Urinary bladder (tissue), 4 donors: Measurements from ENCODE around the gene ATXN2. TPM values are rescaled to one million over a fixed set of nuclear protein-coding genes. Genes with fewer than 3 reads are reported as not detected.
A peak's percentile ranks its signal among the peaks of the same experiment; 100 is the strongest.

Experiments
- DNase-seq: peaks from one replicate; pipeline ENCODE4 v3.0.0-alpha.2; 2015; ENCODE audit errors: extremely low spot score
- H3K27ac ChIP-seq: one replicate; pipeline ENCODE4 v1.5.1; 2013; ENCODE audit warnings: low read depth, mild to moderate bottlenecking, moderate library complexity
- H3K36me3 ChIP-seq: one replicate; pipeline ENCODE4 v1.6.1; 2013; ENCODE audit warnings: mild to moderate bottlenecking, moderate library complexity; ENCODE audit not compliant: insufficient read depth
- H3K4me1 ChIP-seq: one replicate; pipeline ENCODE4 v1.6.1; 2013; ENCODE audit warnings: mild to moderate bottlenecking, moderate library complexity; ENCODE audit not compliant: insufficient read depth
- H3K4me3 ChIP-seq: one replicate; pipeline ENCODE4 v1.5.1; 2013; ENCODE audit warnings: low read depth, low read length
- WGBS: extraction: QIAGEN DNeasy Blood & Tissue Kit; methylation state at CpG from one replicate; pipeline ENCODE4 v1.1.7; 2013; 5-methylcytosine and 5-hydroxymethylcytosine counted together
- polyA plus RNA-seq: library from polyadenylated mRNA; stranded (reverse); fragments of 200-250 nt; gene quantifications from one replicate; pipeline ENCODE4 v1.2.3, GENCODE V29; 2013
- total RNA-seq: library from RNA; depleted of rRNA; stranded (reverse); fragments of >200 nt; gene quantifications from one replicate; pipeline ENCODE4 v1.2.3, GENCODE V29; 2014
- donor health status: healthy with polysubstance abuse.
- donor health status: healthy.

The ATXN2 gene
- total and polyA plus RNA-seq, 2 donors: 29.9 to 75.9 TPM

DNA sequence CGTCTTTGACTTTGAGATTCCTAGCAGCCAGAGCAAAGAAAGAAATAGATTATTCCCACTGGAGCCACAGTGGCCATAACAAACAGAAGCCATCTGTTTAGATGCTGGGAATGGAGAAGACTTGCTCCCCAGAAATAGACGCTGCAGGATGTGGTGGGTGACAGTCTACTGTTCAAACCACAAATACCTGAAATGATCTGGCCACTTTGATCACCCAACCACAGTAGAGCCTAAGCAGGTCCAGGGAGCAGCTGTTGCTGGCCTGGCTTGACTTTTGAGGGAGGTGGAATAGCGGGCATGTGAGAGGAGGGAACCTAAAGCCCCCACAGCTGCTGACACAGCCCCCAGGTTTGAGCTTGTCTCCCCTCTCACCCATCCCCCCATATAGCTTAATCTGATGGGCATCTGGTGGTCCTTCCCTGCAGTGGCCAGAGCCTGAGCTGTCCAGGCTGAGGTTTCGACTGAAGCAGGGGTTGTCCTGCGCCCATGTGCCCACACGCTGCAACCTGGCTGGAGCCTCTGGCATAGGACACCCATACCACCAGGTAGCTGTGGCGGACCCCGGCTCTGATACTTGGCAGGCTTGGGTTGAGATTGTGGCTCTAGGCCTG is 154.7 kb downstream of the ATXN2 start:
- no peak for DNase-seq
- Histone ChIP-seq H3K4me1 (no peaks in the 10 kb centered on the region), H3K36me3 (peaks cover 1% of the 10 kb centered on the region), H3K4me3 (no peak overlapping the region), H3K27ac (peak overlapping the region; percentile 27)
- 87% methylated on average over 8 of the region's 8 CpGs for WGBS

DNA sequence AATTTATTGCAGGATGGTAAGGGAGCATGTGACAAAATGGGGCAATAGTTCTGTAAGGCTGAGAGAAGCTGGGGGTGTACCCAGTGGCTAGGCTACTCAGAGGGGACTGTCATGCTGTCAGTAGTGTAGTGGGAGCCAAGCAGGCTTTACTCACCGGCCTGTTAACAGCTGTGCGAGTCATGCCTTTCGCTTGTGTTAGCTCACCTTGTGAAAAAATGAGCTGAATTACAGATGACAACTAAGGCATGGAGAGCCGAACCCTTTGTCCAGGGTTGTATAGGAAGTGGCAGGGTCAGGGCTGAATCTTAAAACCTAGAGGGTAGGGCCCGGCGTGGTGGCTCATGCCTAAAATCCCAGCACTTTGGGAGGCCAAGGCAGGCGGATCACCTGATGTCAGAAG is 155.5 kb downstream of the ATXN2 start:
- 84% methylated on average over 7 of the region's 7 CpGs for WGBS
- Histone ChIP-seq H3K4me1 (no peaks in the 10 kb centered on the region), H3K27ac (no peak overlapping the region), H3K4me3 (no peak overlapping the region), H3K36me3 (peaks cover 1% of the 10 kb centered on the region)
- DNase-seq: no peak

DNA sequence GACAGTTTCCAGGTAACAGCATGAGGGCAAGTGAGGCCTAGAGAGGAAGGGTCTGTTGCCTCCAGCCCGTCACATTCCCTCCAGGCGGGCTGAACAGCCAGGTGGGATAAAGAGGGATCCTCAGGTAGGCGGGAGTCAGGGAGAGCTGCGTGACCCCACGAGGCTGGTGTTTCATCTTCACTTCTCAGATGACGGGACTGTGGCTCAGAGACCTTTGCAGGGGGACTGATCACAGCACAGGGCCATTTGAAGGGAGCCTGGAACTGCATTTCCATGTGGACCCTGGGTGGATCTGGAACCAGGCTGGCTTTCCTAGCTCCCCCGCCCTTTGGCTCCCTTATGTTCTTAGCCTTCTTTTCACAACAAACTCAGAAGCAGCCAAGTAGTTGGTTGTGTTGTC is 156.0 kb downstream of the ATXN2 start:
- Histone ChIP-seq H3K36me3 (peaks cover 1% of the 10 kb centered on the region), H3K27ac (no peak overlapping the region), H3K4me3 (no peak overlapping the region), H3K4me1 (no peaks in the 10 kb centered on the region)
- WGBS: 89% methylated on average over 7 of the region's 7 CpGs
- DNase-seq: no peak

DNA sequence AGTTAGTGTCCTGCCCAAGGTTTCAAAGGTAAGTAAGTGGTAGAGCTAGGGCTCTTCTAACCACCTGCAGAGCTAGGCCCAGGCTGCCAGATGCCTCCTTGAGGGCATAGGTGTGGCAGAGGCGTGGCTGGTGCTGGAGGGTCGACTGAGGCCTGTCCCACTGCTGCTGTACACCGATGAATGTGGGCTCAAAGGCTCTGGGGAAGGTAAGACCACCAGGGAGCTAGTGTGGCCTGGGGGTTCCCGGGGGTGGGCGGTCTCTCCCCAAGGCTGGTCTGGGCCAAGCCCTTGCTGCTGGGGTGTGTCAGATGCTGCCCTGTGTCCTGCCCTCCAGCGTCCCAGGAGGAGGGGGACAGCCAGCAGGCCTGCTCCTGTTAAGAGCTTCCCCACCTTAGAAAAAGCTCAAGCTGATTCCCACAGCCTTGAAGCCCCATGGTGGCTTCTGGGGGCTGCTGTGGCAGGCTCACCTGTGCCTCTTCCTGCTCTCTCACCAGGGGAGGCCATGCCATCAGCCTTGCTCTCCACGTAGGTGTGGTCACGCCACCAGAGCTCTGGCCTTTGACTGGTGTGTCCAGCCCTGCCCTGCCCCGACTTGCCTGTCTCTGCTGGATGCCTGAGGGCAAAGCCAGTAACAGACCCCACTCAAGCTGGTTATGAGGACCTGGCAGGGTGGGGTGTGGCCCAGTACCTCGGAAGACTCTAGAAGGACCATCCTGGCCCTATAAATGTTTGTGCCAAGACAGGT is 156.6 kb downstream of the ATXN2 start:
- no peak for DNase-seq
- no peak overlapping the region for H3K4me3 ChIP-seq
- H3K4me1 ChIP-seq: no peaks in the 10 kb centered on the region
- peaks cover 1% of the 10 kb centered on the region for H3K36me3 ChIP-seq
- H3K27ac ChIP-seq: no peak overlapping the region
- 81% methylated on average over 10 of the region's 10 CpGs for WGBS

DNA sequence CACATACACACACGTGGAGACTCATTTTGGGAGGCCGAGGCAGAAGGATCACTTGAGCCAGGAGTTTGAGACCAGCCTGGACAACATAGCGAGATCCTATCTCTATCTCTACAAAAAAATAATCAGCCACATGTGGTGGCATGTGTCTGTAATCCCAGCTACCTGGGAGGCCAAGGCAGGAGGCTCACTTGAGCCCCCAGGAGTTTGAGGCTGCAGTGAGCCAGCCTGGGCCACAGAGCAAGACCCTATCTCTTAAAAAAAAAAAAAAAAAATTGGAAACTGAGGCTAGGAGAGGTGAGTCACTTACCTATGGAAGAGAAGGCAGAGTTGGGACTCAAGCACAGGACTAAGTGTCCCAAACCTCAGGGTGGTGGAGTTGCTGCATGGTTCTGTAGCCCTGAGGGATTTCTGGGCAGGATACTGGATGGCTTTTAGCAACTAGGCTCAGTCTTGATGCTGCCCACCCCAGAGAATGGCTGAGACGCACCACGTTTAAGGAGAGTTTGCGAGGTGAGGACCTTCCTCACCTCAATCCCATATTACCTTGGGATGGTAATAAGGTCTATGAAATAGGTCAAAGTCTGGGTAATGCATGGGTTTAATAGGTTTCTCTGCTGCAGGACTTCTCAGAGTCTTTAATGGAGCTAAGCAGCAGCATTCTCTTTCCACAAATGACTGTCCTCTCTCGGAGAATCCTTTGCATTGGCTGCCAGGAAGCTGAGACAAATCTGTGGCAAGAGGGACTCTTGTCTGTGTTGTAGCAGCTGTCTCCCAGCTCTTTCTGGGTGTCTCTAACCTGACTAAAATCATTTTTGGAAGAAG is 157.8 kb downstream of the ATXN2 start:
- no peak overlapping the region for H3K4me3 ChIP-seq
- no peaks in the 10 kb centered on the region for H3K4me1 ChIP-seq
- no peak for DNase-seq
- no peaks in the 10 kb centered on the region for H3K36me3 ChIP-seq
- H3K27ac ChIP-seq: no peak overlapping the region
- 87% methylated on average over 7 of the region's 7 CpGs for WGBS

DNA sequence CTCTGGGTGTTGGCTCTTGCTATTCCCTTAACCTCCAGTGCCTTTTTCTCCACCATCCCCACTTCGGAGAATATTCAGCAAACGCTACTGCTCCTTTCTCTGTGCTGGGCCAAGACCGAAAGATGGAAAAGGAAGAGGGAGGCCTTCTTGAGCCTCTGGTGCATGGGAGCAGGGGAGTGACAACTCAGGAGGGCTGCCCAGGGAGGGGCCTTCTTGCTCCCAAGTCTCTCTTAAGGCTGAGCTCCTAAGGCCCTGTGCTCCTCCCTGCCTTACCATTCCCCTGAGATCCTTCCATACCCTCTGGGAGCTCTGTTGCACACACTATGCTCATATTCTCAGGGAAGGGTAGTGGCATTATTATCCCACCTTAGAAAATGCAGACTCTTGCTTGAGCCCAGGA is 158.5 kb downstream of the ATXN2 start:
- WGBS: 70% methylated on average over 3 of the region's 3 CpGs
- no peak overlapping the region for H3K4me3 ChIP-seq
- no peak for DNase-seq

DNA sequence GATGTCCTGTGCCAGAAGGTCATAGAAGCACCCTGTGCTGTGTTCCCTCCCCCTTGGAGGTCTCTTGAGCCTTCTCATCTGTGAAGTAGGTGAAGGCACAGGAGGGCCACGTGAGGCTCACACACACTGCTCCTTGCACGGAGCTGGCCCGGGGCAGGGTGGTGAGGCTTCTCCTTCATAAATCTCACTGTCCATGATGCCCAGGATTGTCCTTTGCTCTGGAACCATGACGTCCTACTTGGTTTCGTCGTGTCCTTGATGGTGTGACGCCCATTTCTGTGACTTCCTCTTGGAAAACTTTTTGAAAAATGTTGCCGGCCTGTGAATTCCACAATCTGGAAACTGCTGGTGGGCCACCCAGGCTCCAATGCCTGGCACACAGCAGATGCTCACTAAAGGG is 159.0 kb downstream of the ATXN2 start:
- H3K36me3 ChIP-seq: no peaks in the 10 kb centered on the region
- no peaks in the 10 kb centered on the region for H3K4me1 ChIP-seq
- 74% methylated on average over 8 of the region's 8 CpGs for WGBS
- H3K4me3 ChIP-seq: no peak overlapping the region
- no peak for DNase-seq
- H3K27ac ChIP-seq: no peak overlapping the region

More for the DNA sequence above, 158.5 kb downstream of the ATXN2 start:
- Histone ChIP-seq H3K36me3 (no peaks in the 10 kb centered on the region), H3K27ac (no peak overlapping the region), H3K4me1 (no peaks in the 10 kb centered on the region)

DNA sequence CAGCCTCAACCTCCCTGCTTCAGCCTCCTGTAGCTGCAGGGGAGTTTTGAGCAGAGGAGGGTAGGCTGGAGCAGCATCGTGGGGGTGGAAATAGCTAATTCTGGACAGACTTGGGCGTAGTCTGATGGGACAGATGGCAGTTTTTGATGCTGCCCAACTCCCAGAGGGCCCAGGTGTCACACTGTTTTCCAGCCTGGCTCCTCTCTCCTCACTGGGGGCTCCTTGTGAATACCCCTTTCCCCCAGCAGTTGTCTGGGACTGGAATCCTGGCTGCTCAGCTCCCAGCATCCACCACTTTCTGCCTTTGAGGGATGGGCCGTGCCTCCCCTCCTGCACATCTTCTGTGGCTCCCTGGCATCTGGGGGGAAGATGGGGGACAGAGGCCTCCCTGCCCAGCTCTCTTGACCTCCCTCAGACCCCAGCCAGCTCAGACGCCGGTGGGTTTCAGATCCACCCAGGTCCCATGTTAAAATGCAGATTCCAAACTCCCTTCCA is 159.4 kb downstream of the ATXN2 start:
- no peak for DNase-seq
- Histone ChIP-seq H3K27ac (no peak overlapping the region), H3K36me3 (no peaks in the 10 kb centered on the region), H3K4me3 (no peak overlapping the region), H3K4me1 (no peaks in the 10 kb centered on the region)
- 77% methylated on average over 5 of the region's 5 CpGs for WGBS

DNA sequence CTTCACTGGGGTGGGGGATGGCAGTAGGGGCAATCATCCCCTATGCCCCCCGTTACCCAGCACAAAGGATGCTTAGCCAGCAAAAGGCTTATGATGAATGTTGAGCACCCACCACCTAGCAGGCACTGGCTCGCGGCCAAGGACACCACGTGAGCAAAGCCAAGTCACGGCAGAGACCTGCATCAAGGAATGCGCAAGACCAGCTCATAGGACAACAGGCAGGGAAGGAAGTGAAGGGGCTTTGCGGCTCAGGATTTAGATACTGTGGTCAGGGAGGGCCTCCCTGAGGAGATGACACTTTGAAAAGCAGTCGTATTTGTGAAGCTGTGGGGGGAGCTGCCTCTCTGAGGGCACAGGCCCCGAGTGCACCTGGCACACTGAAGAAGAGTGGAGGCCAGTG is 160.6 kb downstream of the ATXN2 start:
- WGBS: 43% methylated on average over 9 of the region's 9 CpGs
- Histone ChIP-seq H3K4me3 (no peak overlapping the region), H3K27ac (no peak overlapping the region), H3K36me3 (no peaks in the 10 kb centered on the region), H3K4me1 (no peaks in the 10 kb centered on the region)
- DNase-seq: no peak

DNA sequence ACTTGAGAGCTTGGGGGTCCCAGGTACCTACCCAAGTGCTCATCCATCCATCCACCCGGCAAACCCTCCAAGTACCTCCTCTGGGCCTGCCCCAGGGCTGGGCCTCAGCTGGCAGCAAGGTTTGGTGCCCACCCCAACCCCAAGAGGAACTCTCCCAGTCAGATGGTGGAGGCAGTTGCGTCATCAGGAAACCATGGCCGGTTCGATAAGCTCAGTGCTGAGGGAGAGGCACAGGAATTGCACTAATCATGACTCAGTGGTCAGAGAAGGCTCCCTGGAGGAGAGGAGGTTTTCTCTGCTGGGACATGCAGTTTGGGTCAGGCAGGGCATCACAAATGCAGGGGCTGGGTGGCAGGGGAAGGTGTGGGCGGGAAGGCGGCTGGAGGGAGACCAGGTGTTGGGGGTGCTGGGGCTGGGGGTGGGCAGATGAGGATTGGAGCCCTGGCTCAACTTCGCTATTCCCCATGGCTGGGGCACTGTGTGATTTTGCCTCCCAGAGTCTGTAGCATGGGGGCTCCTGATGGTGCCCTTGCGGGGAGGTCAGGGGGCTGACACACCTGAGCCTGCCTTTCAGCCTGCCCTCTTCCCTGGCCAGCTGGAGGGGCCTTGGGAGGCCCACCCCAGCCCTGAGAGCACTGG is 161.2 kb downstream of the ATXN2 start:
- Histone ChIP-seq H3K36me3 (no peaks in the 10 kb centered on the region), H3K4me1 (no peaks in the 10 kb centered on the region), H3K4me3 (no peak overlapping the region), H3K27ac (no peak overlapping the region)
- DNase-seq: no peak
- WGBS: 70% methylated on average over 8 of the region's 8 CpGs

DNA sequence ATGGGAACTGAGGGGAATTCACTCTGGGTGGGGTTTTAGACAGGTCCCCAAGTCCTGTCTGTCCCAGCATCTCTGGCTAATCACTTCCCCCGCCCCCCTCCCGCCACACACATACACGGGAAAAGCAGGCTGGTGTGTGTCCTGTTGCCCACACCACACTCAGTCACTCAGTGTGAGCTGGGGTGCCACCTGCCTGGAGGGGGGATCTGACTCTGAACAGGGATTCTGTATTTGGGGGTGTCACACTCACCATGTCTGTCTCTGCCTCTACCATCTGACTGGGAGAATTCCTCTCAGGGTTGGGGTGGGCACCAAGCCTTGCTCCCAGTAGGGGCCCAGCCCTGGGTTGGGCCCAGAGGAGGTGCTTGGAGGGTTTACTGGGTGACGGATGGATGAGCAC is 162.3 kb downstream of the ATXN2 start:
- Histone ChIP-seq H3K27ac (no peak overlapping the region), H3K4me1 (no peaks in the 10 kb centered on the region)
- 67% methylated on average over 4 of the region's 4 CpGs for WGBS

DNA sequence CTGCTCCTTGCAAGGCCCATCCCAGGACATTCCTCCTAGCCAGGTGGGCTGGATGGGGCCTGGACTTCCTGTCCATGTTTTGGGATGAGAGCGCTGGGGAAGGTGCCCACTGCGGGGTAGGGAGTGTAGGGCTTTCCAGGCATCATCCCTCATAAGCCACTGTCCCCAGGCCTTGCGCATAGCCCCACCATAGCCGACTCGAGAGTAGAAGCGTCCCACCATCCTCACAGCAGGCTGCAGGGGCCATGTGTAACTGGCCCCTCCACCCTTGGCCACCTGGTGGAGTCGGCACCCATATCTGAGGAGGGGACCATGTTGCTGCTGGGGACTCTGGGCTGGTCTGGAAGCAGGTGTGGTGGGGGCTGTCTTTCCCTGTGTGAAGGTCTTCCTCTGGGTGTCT is 162.8 kb downstream of the ATXN2 start:
- Histone ChIP-seq H3K4me3 (no peak overlapping the region), H3K4me1 (no peaks in the 10 kb centered on the region), H3K36me3 (no peaks in the 10 kb centered on the region), H3K27ac (no peak overlapping the region)
- no peak for DNase-seq
- 86% methylated on average over 7 of the region's 7 CpGs for whole genome bisulfite sequencing

More for the DNA sequence above, 162.3 kb downstream of the ATXN2 start:
- H3K4me3 ChIP-seq: no peak overlapping the region
- DNase-seq: no peak
- H3K36me3 ChIP-seq: no peaks in the 10 kb centered on the region

DNA sequence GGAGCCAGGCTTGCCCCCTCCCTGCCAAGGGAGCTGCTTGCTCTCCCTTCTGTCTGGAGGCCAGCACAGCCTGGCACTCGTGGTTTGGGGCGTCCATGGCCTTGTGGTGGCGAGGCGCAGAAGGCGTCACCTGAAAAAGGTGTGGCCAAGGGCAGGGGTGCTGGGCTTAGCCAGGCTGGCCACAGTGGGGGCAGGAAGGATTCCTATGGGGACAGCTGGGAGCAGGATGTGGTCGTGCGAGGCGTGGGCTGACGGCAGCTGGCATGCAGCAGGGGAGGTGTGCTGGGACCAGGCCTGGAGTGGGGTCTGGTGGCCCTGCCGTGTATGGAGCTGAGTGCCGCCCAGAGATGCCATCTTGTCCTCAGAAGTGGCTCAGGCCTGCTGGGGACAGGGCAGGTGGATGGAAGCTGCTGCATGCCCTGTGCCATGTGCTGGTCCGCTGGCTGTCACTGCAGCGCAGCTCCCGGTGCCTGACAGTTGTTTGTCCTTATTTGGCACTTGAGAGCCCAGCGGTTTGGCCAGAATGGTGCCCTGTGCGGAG is 163.4 kb downstream of the ATXN2 start:
- H3K27ac ChIP-seq: no peak overlapping the region
- H3K36me3 ChIP-seq: no peaks in the 10 kb centered on the region
- H3K4me1 ChIP-seq: peaks cover under 1% of the 10 kb centered on the region
- DNase-seq: no peak
- no peak overlapping the region for H3K4me3 ChIP-seq
- 80% methylated on average over 16 of the region's 16 CpGs for WGBS
